GM18861 (cell line): ENCODE results near the gene PRKRIP1.
A peak's percentile ranks its signal among the peaks of the same experiment; 100 is the strongest.
"Not testable (repeated sequence)": the region's sequence is repeated elsewhere in the genome, so short reads cannot be mapped to it uniquely, and the experiment has no call there.

Experiments
- ATAC-seq: cut with Tn5 transposase; IDR thresholded peaks from one replicate; pipeline ENCODE4 v1.9.1; 2021; ENCODE audit not compliant: unreplicated experiment

Gene PRKRIP1

DNA sequence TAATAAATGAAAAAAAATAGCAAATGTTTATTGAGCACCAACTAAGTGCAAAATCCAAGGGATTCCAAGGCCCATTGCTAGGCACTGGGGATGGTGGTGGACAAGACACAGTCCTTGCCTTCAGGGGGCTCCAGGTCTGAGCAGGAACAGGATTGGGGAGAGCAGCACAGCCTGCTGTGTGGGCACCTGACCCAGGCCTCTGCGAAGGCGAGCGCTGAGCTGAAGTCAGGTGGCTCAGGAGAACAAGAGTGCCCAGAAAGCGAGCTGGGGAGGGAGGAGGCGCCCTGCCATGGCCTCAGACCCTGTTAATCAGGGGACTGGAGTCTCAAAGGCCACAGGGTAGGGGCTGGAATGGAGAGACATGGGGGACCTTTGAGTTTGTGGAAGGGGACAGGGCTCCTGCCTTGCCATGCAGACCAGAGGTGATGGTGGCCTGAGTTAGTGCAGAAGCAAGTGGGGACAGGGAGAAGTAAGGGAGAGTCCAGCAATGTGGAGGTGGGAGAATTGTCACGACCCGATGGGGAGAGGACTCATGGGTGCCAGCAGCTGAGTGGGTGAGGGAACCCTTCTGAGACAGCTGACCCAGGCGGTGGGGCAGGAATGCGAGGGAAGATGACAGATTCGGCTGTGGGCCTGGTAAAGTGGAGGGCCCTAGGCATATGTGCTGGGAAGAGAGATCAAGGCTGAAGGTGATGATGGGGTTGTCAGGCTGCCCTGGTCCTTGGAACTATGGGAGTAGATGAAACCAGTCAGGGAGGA is 33.2 kb downstream of the PRKRIP1 start:
- ATAC-seq = no peak

DNA sequence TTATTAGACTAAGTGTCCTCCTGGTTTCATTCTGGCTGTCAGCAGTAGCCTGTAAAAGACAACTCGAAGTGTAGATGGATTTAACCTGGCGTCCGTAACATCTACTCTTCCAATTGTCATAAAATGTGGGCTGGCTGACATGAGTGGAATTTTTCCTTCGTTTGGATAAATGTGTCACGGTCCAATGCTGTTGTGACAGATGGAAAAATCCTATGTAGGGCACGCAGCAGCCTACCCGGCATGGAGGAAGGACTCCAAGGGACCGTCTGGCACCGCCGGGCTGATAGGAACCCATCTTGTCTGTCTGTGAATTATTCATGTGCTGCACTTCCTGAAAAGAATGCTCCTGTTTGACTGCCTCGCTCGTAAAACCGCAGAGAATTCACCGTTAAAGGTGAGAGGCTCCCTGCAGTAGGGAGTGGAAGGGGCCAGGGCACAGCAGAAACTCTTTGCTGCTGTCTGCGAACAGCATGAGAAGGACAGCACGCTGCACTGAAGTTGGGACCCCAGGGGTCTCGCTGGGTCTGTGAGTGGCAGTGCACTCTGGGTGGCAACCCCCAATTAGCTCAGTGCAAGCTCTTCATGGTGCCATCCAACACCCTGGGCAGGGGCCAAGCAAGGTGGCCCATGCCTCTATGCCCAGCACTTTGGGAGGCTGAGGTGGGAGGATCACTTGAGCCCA is 35.6 kb downstream of the PRKRIP1 start:
- peak; percentile 30 for ATAC-seq

DNA sequence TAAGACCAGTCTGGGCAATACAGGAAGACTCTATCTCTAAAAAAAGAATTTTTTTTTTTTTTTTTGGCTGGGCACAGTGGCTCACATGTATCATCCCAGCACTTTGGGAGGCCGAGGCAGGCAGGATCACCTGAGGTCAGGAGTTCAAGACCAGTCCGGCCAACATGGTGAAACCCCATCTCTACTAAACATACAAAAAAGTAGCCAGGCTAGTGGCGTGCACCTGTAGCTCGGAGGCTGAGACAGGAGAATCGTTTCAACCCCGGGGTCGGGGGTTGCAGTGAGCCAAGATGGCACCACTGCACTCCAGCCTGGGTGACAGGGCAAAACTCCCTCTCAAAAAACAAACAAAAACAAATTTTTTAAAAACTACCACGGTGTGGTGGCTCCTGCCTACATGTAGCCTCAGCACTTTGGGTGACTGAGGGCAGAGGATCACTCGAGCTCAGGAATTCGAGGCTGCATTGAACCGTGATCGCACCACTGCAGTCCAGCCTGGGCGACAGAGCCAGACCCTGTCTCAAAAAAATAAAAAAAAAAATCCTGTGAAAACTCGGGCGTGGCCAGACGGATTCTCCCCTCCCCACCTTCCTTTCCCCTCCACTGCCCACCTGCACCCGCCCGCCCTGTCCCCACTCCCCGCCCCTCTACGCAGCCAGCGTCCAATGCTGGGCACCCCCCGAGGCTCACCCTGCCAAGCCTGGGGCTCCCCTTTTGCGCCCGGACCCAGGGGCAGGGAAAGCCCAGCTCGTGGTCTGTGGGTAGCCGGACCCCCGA is 36.5 kb downstream of the PRKRIP1 start:
- peak; percentile 20 for ATAC-seq

DNA sequence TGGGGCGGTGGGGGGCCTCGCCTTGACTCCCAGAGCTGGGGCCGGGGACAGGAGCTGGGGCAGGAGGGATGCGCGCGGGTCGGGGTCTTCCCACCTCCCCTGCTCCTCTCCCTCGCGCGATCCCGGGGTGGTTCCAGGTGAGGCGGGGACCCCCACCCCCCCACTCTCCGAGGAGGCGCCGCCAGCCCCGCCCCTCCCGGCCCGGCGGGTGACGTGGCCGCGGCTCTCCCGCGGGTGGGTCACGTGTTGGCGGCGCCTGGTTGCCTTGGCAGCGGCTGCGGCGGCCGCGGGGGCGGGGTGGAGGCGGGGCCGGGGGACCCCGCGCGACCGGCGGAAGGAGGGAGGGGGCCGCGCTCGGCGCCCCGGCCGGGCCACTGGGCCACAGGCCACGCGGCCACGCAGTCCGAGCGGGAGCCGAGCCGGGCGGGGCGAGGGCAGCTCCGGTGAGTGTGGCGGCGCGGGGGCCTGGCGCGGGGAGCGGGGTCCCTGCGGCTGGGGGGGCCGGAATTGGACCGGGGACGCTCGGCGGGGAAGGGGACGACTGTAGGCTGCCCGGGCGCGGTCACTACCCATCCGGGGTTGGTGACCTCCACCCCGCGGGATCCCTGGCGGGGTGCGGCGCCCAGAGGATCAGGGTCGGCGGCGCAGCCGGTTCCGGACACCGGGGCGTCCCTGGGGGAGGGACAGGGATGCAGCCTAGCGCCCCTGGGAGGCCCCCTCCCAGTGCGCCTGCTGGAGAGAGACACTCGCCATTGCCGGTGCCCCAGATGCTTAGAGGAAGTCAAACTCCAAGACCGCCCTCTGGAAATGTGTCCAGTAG is 37.3 kb downstream of the PRKRIP1 start, which contains the start of gene ORAI2:
Gene ORAI2 (plus strand): TSS at position 357 of the 820 bp plus-strand sequence. CDS start 5,382 bp downstream, outside the sequence.
- peak; percentile 50 for ATAC-seq

DNA sequence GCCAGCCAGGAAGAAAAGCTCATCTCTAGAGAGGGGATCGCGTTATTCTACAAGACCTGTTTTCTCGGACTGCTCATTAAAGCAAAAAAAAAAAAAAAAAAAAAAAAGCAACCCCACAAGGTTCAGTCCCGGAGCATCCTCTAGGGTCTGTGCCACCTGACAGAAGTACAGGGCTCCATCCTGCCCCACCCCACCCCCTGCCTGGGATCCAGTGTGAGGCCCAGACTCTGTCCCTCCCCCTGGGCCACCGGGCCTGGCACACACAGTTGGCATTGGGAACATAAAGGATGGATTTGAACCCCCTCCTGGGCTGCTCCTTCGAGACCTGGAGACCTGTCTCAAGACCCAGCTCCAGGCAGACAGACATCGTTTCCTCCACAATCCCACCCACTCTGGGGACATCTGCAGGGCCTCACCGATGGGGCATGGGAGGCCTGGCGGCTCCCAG is 37.9 kb downstream of the PRKRIP1 start:
- ATAC-seq = no peak

DNA sequence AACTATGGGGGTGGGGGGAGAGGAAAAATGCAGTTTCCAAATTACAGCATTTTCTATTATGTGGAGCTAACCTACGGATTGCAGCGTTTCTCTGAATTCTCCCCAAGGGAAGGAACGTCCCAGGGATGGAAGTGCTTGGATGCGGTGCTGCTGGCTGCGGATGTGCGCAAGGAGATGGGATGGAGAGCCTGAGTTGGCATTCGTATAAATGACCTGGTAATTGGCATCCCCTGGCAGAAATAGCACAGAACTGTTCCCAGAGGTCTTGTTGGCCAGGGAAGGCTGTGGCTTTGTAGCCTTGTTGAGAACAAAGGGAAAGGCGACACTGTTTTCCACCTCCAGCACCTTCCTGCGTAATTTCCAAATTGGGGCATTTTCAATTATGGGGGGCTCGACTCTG is 40.0 kb downstream of the PRKRIP1 start:
- no peak for ATAC-seq

DNA sequence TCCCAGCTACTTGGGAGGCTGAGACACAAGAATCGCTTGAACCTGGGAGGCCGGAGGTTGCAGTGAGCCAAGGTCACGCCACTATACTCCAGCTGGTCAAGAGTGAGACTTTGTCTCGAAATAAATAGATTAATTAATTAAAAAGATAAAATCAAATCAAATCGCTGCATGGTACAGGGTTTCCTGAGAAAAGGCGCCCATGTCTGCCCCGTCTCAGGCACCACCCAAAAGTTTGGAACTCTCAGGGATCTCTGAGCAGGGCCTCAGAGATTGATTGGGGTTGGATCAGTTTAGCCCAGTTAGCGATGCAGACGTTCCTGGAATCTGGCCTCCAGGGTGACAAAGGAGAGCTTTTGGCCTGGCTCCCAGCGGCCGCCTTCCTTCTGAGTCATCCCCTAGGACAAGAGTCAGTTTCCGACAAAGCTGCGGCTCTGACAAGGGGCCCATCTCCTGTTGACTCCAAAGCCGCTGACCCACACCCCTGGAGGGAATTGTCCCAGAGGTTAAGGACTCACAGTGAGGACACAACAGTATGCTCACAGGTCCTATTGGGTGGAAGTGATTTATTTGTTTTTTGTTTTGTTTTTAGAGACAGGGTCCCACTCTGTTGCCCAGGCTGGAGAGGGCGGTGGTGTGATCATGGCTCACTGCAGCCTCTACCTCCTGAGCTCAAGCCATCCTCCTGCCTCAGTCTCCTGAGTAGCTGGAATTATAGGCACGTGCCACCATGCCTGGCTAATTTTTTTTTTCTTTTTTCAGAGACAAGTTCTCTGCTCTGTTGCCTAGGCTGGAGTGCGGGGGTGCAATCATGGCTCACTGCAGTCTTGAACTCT is 44.0 kb downstream of the PRKRIP1 start:
- no peak for ATAC-seq

DNA sequence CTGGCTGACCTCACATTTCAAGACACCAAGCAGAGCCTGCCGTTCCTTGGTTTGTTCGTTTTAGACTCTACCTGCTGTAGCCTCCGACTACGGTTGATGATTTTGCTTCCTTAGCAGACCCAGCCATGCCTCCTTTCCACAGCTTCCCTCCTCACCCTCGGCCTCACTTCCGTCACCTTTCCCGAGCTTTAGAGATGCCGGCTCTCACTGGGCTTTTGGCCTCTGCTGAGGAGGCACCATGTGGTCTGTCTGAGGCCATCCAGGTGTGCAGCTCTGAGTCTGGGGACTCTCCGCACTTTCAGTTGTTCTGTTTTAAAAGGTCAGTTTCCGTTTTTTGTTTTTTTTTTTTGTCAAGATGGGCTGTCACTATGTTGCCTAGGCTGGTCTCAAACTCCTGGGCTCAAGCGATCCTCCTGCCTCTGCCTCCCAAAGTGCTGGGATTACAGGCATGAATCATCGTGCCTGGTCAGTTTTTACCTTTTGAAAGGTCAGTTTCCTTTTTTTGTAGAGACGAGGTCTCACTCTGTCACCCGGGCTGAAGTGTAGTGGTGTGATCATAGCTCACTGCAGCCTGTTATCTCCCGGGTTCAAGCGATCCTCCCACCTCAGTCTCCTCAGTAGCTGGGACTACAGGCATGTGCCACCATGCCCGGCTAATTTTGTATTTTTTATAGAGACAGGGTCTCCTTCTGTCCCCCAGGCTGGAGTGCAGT is 49.0 kb downstream of the PRKRIP1 start:
- peak; percentile 39 for ATAC-seq

DNA sequence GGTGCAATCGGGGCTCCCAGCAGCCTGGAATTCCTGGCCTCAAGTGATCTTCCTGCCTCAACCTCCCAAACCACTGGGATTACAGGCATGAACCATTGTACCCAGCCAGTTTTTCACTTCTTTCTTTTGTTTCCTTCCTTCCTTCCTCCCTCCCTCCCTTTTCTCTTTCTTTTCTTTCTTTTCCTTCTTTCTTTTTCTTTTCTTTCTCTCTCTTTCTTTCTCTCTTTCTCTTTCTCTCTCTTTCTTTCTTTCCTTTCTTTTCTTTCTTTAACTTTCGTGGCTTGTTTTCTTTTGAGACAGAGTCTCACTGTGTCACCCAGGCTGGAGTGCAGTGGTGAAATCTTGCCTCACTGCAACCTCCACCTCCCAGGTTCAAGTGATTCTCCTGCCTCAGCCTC is 49.5 kb downstream of the PRKRIP1 start:
- ATAC-seq = no peak

DNA sequence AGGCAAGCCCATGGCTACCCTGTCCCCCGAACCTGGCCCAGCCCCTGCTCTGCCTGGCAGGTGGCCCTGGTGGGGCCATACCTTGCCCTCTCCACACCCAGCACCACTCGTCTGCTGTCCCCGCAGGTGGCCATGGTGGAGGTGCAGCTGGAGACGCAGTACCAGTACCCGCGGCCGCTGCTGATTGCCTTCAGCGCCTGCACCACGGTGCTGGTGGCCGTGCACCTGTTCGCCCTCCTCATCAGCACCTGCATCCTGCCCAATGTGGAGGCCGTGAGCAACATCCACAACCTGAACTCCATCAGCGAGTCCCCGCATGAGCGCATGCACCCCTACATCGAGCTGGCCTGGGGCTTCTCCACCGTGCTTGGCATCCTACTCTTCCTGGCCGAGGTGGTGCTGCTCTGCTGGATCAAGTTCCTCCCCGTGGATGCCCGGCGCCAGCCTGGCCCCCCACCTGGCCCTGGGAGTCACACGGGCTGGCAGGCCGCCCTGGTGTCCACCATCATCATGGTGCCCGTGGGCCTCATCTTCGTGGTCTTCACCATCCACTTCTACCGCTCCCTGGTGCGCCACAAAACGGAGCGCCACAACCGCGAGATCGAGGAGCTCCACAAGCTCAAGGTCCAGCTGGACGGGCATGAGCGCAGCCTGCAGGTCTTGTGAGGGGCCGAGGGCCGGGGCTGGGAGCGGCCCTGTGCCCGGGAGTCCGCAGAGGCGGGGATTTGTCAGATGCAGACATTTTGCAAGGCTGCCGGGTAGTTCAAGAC is 50.4 kb downstream of the PRKRIP1 start:
- no peak for ATAC-seq

DNA sequence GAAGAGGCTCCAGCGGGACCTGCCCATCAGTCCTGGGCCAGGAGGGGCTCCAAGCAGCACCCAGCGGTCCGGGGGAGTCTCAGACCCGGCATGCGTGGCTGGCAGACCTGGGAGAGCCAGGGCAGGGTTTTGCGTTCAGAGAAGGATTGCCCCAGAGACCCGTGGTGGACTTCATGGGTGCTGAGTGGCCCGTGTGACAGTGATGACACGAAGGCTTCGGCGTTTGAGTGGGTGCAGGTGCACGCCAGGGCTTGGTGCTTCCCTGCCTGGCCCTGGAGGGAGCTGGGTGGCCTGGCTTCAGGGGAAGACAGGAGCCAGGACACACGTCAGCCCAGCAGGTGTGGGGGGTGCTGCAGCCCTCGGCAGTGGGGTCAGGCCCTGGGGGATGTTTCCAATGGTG is 51.1 kb downstream of the PRKRIP1 start:
- ATAC-seq = no peak

DNA sequence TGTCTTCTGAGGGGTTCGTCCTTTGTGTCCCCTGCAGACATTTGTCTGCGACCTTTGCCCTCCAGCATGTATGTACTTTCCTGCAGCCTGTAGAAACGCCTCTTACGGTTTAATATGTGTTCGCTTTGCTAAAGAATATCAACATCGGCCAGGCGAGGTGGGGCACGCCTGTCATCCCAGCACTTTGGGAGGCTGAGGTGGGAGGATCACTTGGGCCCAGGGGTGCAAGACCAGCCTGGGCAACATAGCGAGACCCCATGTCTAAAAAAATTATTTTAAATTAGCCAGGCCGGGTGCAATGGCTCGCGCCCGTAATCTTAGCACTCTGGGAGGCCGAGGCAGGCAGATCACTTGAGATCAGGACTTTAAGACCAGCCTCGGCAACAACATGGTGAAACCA is 53.0 kb downstream of the PRKRIP1 start:
- ATAC-seq = no peak

DNA sequence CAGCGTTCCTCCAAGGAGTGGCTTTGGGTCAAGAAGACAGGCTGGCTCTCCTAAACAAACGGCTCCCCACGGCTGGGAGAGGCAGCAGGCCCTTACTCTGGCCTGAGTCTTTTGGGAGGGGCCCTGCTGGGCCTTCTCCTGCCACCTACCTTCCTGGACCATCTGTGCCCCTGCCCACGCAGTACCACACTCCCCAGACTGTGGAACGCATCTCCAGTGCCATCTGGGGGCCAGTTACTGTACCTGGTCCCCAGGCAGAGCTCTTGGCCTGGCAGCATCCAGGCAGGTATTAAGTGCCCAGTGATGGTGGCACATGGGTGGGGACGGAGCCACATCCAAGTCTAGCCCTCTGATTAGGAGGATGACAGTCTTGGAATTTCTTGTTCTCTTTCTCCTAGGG is 54.1 kb downstream of the PRKRIP1 start:
- ATAC-seq = no peak

DNA sequence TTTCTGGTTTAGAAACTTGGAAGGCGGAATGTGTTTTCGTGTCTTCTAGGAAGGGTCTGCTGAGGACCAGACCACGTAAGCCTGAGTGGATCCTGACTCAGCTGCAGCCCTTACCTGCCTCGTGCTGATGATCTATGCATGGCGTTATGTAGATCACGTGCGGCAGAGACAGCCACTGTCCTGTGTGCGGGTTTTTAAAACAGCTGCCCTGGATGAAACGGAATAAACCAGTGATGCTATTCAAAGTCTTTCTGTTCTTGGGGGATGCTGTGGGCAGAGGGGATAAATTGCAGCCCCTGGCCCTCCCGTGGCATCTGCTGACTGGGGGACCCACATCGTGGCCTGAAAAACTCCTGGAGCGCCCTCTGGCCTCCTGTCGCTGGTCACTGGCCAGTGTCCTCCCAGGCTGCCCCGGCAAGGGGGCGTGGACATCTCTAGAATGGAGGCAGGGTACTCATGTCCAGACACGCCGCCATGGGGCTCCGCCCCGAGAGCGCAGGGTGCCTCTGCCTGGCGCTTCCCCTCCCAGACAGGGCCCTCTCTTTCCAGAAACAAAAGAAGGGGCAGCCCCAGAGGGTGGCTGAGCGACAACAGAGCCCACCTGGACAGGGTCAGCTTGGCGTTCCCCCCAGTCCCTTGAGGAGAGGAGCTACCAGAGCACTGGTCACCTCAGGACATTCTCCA is 55.4 kb downstream of the PRKRIP1 start:
- ATAC-seq = no peak

DNA sequence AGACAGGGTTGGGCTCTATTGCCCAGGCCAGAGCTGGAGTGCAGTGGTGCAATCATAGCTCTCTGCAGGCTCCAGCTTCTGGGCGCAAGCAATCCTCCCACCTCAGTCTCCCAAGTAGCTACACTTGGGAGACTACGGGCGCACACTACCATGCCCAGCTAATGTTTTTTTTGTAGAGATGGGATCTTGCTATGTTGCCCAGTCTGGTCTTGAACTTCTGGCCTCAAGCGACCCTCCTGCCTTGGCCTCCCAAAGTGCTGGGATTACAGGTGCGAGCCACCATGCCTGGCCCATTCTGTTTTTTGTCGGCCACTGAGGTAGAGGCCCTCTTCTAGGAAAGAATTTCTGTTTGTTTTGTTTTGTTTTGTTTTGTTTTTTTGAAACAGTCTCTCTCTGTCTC is 56.3 kb downstream of the PRKRIP1 start:
- no peak for ATAC-seq

DNA sequence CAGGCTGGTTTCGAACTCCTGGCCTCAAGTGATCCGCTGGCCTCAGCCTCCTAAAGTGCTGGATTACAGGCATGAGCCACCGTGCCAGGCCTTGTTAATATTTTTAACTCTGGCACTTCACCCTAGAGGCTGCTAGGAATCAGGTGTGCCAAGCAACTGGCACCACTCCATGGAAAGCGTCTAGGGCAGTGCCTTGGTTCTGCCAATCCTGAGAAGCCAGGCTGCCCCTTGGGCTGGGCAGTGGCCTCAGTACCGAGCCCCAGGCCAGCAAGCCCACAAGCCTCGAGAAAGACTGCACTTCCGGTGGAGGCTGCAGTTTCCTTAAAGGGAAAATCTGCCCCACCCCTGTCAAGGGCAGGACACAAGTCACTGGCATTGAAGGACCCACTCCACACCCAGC is 57.2 kb downstream of the PRKRIP1 start:
- no peak for ATAC-seq

DNA sequence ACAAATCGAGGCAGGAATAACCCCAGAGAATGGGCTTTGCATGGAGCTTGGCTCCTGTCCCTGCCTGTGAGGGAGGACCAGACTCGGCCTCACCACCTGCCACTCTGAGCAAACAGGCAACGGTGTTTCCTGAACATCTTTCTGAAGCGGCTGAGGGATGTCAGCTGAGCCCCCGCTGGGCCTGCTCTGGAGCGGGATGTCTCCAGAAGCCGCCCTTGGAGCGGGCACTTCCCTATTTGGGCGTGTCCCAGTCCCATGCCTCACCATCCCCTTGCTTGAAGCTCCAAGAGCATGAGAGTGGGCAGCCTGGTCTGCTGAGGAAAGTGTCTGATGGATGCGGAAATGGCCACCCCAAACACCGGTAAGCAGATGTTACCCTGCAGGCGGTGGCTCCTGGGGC is 58.3 kb downstream of the PRKRIP1 start:
- ATAC-seq = no peak

DNA sequence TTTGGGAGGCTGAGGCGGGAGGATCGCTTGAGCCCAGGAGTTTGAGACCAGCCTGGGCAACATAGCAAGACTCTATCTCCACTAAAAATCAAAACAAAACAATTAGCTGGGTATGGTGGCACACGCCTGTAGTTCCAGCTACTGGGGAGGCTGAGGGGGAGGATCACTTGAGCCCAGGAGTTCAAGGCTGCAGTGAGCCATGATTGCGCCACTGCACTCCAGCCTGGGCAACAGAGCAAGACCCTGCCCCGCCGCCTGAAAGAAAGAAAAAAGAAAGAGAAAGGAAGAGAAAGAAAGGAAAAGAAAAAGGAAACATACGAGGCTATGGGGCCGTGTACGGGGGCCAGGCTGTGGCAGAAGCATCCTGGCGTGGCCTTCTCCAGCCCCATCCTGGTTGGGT is 58.8 kb downstream of the PRKRIP1 start:
- not testable (repeated sequence) for ATAC-seq
